Gastrocnemius medialis (tissue), 4 donors: ENCODE data around the gene C2orf74.

Experiments
- POLR2A ChIP-seq, 2 donors: fragments of 450-650 bp; IDR thresholded peaks; one replicate each; pipeline ENCODE4 v1.6.1; 2017; ENCODE audit warnings: antibody characterized with exemption in 2 of 2, mild to moderate bottlenecking in 2 of 2, moderate library complexity in 2 of 2
- TF ChIP-seq, protein P1 (sequence below), 5 experiments: fragments of 450-650 bp in 3 of 5; fragments of 200-600 bp in 2 of 5; sonication (generic) in 2 of 5; IDR thresholded peaks in 4 of 5; conservative IDR thresholded peaks in 1 of 5; 1 replicate in 4 of 5; 2 replicates in 1 of 5; pipeline ENCODE4 v1.5.1; 2016 to 2019; ENCODE audit warnings: antibody characterized with exemption in 5 of 5, mild to moderate bottlenecking in 3 of 5, moderate library complexity in 3 of 5

DNA sequence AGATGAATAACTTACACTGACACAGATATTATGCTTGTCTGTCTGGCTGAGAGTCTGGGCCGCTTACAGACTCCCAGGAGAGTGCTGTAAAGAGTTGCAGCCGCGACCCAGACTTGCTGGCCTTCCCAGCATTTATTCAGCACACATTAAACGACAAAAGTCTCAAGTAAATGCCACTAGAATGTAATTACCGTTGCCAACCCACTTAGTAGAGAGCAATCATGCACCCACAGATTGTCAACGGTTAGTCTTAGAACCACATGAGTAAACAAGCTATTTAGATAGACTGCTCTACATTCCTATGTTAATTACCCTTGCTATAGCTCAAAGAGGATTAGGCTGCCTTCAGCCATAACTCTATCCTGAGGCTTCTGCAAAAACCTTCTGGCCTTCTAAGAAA is 47.8 kb upstream of the C2orf74 start:
- TF ChIP-seq, protein P1, sequence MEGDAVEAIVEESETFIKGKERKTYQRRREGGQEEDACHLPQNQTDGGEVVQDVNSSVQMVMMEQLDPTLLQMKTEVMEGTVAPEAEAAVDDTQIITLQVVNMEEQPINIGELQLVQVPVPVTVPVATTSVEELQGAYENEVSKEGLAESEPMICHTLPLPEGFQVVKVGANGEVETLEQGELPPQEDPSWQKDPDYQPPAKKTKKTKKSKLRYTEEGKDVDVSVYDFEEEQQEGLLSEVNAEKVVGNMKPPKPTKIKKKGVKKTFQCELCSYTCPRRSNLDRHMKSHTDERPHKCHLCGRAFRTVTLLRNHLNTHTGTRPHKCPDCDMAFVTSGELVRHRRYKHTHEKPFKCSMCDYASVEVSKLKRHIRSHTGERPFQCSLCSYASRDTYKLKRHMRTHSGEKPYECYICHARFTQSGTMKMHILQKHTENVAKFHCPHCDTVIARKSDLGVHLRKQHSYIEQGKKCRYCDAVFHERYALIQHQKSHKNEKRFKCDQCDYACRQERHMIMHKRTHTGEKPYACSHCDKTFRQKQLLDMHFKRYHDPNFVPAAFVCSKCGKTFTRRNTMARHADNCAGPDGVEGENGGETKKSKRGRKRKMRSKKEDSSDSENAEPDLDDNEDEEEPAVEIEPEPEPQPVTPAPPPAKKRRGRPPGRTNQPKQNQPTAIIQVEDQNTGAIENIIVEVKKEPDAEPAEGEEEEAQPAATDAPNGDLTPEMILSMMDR (IDR thresholded peaks at IDR 0.05 in 4 of 5, conservative IDR thresholded peaks at IDR 0.05 in 1 of 5), result no peak
- no peak for TF ChIP-seq POLR2A (IDR thresholded peaks at IDR 0.05)
